ENCODE measurements around the gene HSD17B4.

- TF ChIP-seq, protein P1, sequence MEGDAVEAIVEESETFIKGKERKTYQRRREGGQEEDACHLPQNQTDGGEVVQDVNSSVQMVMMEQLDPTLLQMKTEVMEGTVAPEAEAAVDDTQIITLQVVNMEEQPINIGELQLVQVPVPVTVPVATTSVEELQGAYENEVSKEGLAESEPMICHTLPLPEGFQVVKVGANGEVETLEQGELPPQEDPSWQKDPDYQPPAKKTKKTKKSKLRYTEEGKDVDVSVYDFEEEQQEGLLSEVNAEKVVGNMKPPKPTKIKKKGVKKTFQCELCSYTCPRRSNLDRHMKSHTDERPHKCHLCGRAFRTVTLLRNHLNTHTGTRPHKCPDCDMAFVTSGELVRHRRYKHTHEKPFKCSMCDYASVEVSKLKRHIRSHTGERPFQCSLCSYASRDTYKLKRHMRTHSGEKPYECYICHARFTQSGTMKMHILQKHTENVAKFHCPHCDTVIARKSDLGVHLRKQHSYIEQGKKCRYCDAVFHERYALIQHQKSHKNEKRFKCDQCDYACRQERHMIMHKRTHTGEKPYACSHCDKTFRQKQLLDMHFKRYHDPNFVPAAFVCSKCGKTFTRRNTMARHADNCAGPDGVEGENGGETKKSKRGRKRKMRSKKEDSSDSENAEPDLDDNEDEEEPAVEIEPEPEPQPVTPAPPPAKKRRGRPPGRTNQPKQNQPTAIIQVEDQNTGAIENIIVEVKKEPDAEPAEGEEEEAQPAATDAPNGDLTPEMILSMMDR (IDR thresholded peaks at IDR 0.05): no peak
- no peak for TF ChIP-seq POLR2A (IDR thresholded peaks at IDR 0.05)
Observed at GRCh38 chr5:119473241-119473640, 20.9 kb downstream of the HSD17B4 start.

All from heart left ventricle (tissue), 13 donors.